IMR-90 (cell line): Measurements from ENCODE around the gene SYT2. TPM values are rescaled to one million over a fixed set of nuclear protein-coding genes. Genes with fewer than 3 reads are reported as not detected.
"Not testable (repeated sequence)": the region's sequence is repeated elsewhere in the genome, so short reads cannot be mapped to it uniquely, and the experiment has no call there.

Source experiments
- ATAC-seq: fragments of 200-7000 bp; cut with Tn5 transposase; 2 replicates; pipeline ENCODE4 v1.9.1; 2020; ENCODE audit warnings: low read depth, mild to moderate bottlenecking, moderate library complexity
- BruUV-seq: library from RNA; stranded (reverse); fragments of 400-500 nt; replicated peaks from 2 replicates; lab custom pipeline; 2021; lab: Mats Ljungman, UMichigan
- CTCF ChIA-PET: fragments of 300-600 bp; formaldehyde crosslinking; extraction: SDS; loops from one replicate; lab custom pipeline; 2021; ENCODE audit warnings: antibody characterized with exemption; lab: Yijun Ruan, JAX
- POLR2A ChIA-PET: fragments of 300-600 bp; sonication (Branson Sonifier 250); formaldehyde crosslinking; loops from one replicate; lab custom pipeline; 2022; ENCODE audit warnings: antibody characterized with exemption; ENCODE audit not compliant: unreplicated experiment; lab: Charles Lee
- DNase-seq: peaks from one replicate; pipeline ENCODE4 v3.0.0; 2013
- H2AFZ ChIP-seq: replicated peaks from 2 replicates; pipeline ENCODE3; 2013; ENCODE audit warnings: low read length, mild to moderate bottlenecking; ENCODE audit not compliant: poor library complexity
- H2AK5ac ChIP-seq: 2 replicates; pipeline ENCODE4 v1.6.1; 2013; ENCODE audit warnings: low read depth, low read length, inconsistent platforms
- H2AK9ac ChIP-seq: replicated peaks from 2 replicates; pipeline ENCODE3; 2013; ENCODE audit warnings: mild to moderate bottlenecking, low read depth, low read length, moderate library complexity; ENCODE audit not compliant: poor library complexity
- H2BK120ac ChIP-seq: 2 replicates; pipeline ENCODE4 v1.6.1; 2013; ENCODE audit warnings: low read depth, low read length, inconsistent platforms
- H2BK15ac ChIP-seq: 3 replicates; pipeline ENCODE4 v1.6.1; 2013; ENCODE audit warnings: low read depth, low read length, inconsistent platforms
- H2BK20ac ChIP-seq: 2 replicates; pipeline ENCODE4 v1.6.1; 2013; ENCODE audit warnings: low read depth, mild to moderate bottlenecking, inconsistent platforms, low read length, moderate library complexity
- H2BK5ac ChIP-seq: 2 replicates; pipeline ENCODE4 v1.6.1; 2013; ENCODE audit warnings: mild to moderate bottlenecking, low read depth, low read length, inconsistent platforms; ENCODE audit not compliant: poor library complexity, severe bottlenecking
- H3K14ac ChIP-seq: replicated peaks from 2 replicates; pipeline ENCODE4 v1.6.1; 2013; ENCODE audit warnings: low read depth, low read length, inconsistent platforms
- H3K18ac ChIP-seq: 2 replicates; pipeline ENCODE4 v1.6.1; 2013; ENCODE audit warnings: low read depth, low read length, control low read depth
- H3K23ac ChIP-seq: 2 replicates; pipeline ENCODE4 v1.6.1; 2013; ENCODE audit warnings: low read depth, low read length, inconsistent platforms
- H3K27ac ChIP-seq: 2 replicates; pipeline ENCODE4 v1.5.1; 2013; ENCODE audit warnings: mild to moderate bottlenecking, control low read depth, low read length; ENCODE audit not compliant: insufficient read depth
- H3K27me3 ChIP-seq: 2 replicates; pipeline ENCODE4 v1.6.1; 2013; ENCODE audit warnings: low read length; ENCODE audit not compliant: control insufficient read depth, insufficient read depth
- H3K36me3 ChIP-seq: 2 replicates; pipeline ENCODE4 v1.6.1; 2013; ENCODE audit warnings: low read length, mixed read lengths; ENCODE audit not compliant: control insufficient read depth, insufficient read depth
- H3K4ac ChIP-seq: 2 replicates; pipeline ENCODE4 v1.6.1; 2013; ENCODE audit warnings: low read depth, low read length, inconsistent platforms
- H3K4me1 ChIP-seq: 2 replicates; pipeline ENCODE4 v1.6.1; 2013; ENCODE audit warnings: low read length, mixed read lengths; ENCODE audit not compliant: control insufficient read depth, insufficient read depth
- H3K4me2 ChIP-seq: 2 replicates; pipeline ENCODE4 v1.6.1; 2013; ENCODE audit warnings: low read depth, mild to moderate bottlenecking, control low read depth, low read length, moderate library complexity
- H3K4me3 ChIP-seq: 2 replicates; pipeline ENCODE4 v1.5.1; 2013; ENCODE audit warnings: low read depth, mild to moderate bottlenecking, control low read depth, low read length, moderate library complexity; ENCODE audit not compliant: insufficient read depth
- H3K56ac ChIP-seq: 2 replicates; pipeline ENCODE4 v1.6.1; 2013; ENCODE audit warnings: low read length, inconsistent platforms; ENCODE audit not compliant: insufficient read depth; ENCODE audit errors: extremely low read depth
- H3K79me1 ChIP-seq, 2 experiments: 2 replicates each; pipeline ENCODE4 v1.6.1; 2013; ENCODE audit warnings: low read length in 2 of 2, inconsistent platforms in 1 of 2, low read depth in 1 of 2
- H3K9ac ChIP-seq: 2 replicates; pipeline ENCODE4 v1.6.1; 2013; ENCODE audit warnings: low read depth, low read length, control low read depth
- H3K9me1 ChIP-seq: 2 replicates; pipeline ENCODE4 v1.6.1; 2013; ENCODE audit warnings: low read length, inconsistent platforms; ENCODE audit not compliant: insufficient read depth
- H3K9me3 ChIP-seq: 2 replicates; pipeline ENCODE4 v1.6.1; 2013; ENCODE audit warnings: low read length; ENCODE audit not compliant: control insufficient read depth, insufficient read depth
- H4K20me1 ChIP-seq: 2 replicates; pipeline ENCODE4 v1.6.1; 2013; ENCODE audit warnings: low read length, inconsistent platforms; ENCODE audit not compliant: insufficient read depth
- H4K5ac ChIP-seq: 2 replicates; pipeline ENCODE4 v1.6.1; 2013; ENCODE audit warnings: mild to moderate bottlenecking, low read depth, low read length, control low read depth
- H4K8ac ChIP-seq, 2 experiments: 2 replicates each; pipeline ENCODE4 v1.6.1; 2013; ENCODE audit warnings: low read depth in 2 of 2, low read length in 2 of 2, control low read depth in 1 of 2, inconsistent platforms in 1 of 2
- H4K91ac ChIP-seq: 2 replicates; pipeline ENCODE4 v1.6.1; 2013; ENCODE audit warnings: low read depth, low read length, inconsistent platforms; ENCODE audit not compliant: insufficient read depth
- CTCF ChIP-seq: conservative IDR thresholded peaks from 2 replicates; pipeline ENCODE4 v1.5.1; 2012; ENCODE audit warnings: mild to moderate bottlenecking, low read depth, low read length, improper control_type of control experiment
- RAD21 ChIP-seq: IDR thresholded peaks from 2 replicates; pipeline ENCODE4 v1.6.1; 2012; ENCODE audit warnings: low read length, improper control_type of control experiment
- SMC3 ChIP-seq: fragments of 150-350 bp; IDR thresholded peaks from 2 replicates; pipeline ENCODE4 v1.6.1; 2016; ENCODE audit warnings: low read depth, mild to moderate bottlenecking, antibody characterized with exemption, low read length, moderate library complexity
- WGBS, 2 experiments: methylation state at CpG; one replicate each; pipeline versions ENCODE4 v1.1.5 to v1.1.7; 2013; ENCODE audit warnings: missing lambda C conversion rate in 2 of 2; ENCODE audit not compliant: insufficient read length in 1 of 2; ENCODE audit errors: extremely low coverage in 2 of 2; 5-methylcytosine and 5-hydroxymethylcytosine counted together
- dilution Hi-C: fragments of 300-500 bp; cut with HindIII; formaldehyde crosslinking; loops from one replicate; pipeline ENCODE4 v1.14.3; 2018; ENCODE audit warnings: low sequenced_read_pairs; ENCODE audit not compliant: unreplicated experiment
- in situ Hi-C: fragments of 300-500 bp; cut with MboI; formaldehyde crosslinking; loops from 3 replicates; pipeline ENCODE4 v1.14.3; 2019; ENCODE audit warnings: low sequenced_read_pairs, inconsistent platforms, mixed read lengths
- intact Hi-C: fragments of 100-400 bp; cut with micrococcal nuclease; formaldehyde crosslinking; loops from 2 replicates; pipeline ENCODE4 v1.10.0; 2022
- polyA plus RNA-seq, 3 experiments: library from polyadenylated mRNA; depleted of rRNA; stranded (reverse); fragments of >200 nt; gene quantifications; 2 replicates each; pipeline ENCODE4 v1.2.3, GENCODE V29; 2012; ENCODE audit warnings: low replicate concordance in 1 of 3
- total RNA-seq: library from RNA; depleted of rRNA; stranded (reverse); fragments of >200 nt; gene quantifications from 2 replicates; pipeline ENCODE4 v1.2.3, GENCODE V29; 2012

SYT2 gene
- total and polyA plus RNA-seq, 2 of the 4 experiments (the other 2 are of a cell fraction) = under 0.01 TPM

DNA sequence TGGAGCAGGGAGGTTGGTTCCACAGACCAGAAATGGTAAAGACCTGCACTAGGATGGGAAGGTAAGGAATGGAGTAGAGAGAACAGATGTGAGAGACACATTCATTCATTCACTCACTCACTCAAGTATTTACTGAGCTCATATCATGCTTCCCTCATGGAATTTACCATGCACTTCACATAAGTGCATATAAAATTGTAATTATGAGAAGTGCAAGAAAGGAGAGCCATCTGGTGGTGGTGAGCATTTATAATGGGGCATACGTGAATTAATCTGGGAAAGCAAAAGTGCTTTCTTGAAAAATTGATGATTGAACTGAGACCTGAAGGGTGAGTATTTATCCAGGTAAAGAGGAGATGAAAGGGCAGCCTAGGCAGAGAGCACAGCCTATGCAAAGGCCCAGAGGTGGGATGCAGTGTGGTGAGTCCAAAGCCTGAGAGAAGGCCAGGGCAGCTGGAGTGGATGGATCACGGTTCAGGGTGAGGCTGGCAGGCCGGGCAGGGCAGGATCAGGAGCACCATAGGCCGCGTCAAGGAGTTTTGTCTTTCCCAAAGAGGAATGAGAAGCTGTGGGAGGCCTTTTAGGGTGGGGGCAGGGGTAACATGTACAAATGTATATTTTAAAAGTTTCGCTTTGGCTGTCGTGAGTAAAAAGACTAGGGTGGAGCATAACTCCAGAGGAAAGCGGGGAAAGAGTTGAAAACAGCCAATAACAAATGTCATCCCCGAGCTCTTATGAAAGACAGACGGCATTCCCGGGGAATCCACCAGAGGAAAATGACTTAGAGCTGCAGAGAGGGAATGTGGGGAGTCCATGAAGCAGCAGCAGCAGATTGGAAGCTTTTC lies 95.7 kb downstream of the SYT2 start:
- H3K79me1 ChIP-seq, H3K4me3 ChIP-seq, POLR2A ChIA-PET, H4K20me1 ChIP-seq, H3K36me3 ChIP-seq, BruUV-seq, dilution Hi-C loops, H3K27me3 ChIP-seq, H3K9me3 ChIP-seq, intact Hi-C loops, H3K9ac ChIP-seq: not testable (repeated sequence)
- Histone ChIP-seq H4K91ac (peak overlapping the region; percentile 88), H3K27ac (peak overlapping the region; percentile 54; the same call in 1 of the 2 replicates), H2AK9ac (peak overlapping the region; percentile 76), H2AK5ac (peak overlapping the region; percentile 91), H3K4ac (peak overlapping the region; percentile 95), H3K56ac (peak overlapping the region; percentile 5; the same call in 1 of the 2 replicates), H2BK15ac (peak overlapping the region; percentile 81; the same call in 2 of the 3 replicates), H3K4me1 (peaks cover 28% of the 10 kb centered on the region), H3K4me2 (peak overlapping the region; percentile 13; the same call in 1 of the 2 replicates), H3K14ac (peak overlapping the region; percentile 90), H2BK20ac (peak overlapping the region; percentile 96), H4K5ac (peak overlapping the region; percentile 70), H3K9me1 (peaks cover 28% of the 10 kb centered on the region), H2BK5ac (peak overlapping the region; percentile 36), H3K23ac (peak overlapping the region; percentile 89), H2BK120ac (peak overlapping the region; percentile 90), H2AFZ (peak overlapping the region; percentile 77), H4K8ac (peak overlapping the region in 1 of 2 experiments; percentile 82; a peak in 3 of 4 replicates), H3K18ac (peak overlapping the region; percentile 61; the same call in 1 of the 2 replicates)
- in situ Hi-C loops = loop anchor here (10.0 kb wide), 1 partner anchor 270 kb away; the partner anchor contains the start of genes PPP1R12B and UBE2T
- ATAC-seq (peak; percentile 40), DNase-seq (peak; percentile 40)
- CTCF ChIA-PET = interaction anchor here (0.7 to 1.7 kb wide), 3 partner anchors 15 to 109 kb away, joined by 3 to 6 read pairs (median 4); no protein-coding TSS in a partner anchor
- no CpG with 5 or more reads among the region's 11 CpGs for WGBS, 2 experiments
- TF ChIP-seq RAD21 (peak; percentile 50), CTCF (peak; percentile 47), SMC3 (peak; percentile 46)
